ENCODE measurements around the gene HORMAD1. TPM values are rescaled to one million over a fixed set of nuclear protein-coding genes. Genes with fewer than 3 reads are reported as not detected.
"Not testable (repeated sequence)": the region's sequence is repeated elsewhere in the genome, so short reads cannot be mapped to it uniquely, and the experiment has no call there.

The HORMAD1 gene
- total RNA-seq, 1 donor from 2014 or later: not detected

DNA sequence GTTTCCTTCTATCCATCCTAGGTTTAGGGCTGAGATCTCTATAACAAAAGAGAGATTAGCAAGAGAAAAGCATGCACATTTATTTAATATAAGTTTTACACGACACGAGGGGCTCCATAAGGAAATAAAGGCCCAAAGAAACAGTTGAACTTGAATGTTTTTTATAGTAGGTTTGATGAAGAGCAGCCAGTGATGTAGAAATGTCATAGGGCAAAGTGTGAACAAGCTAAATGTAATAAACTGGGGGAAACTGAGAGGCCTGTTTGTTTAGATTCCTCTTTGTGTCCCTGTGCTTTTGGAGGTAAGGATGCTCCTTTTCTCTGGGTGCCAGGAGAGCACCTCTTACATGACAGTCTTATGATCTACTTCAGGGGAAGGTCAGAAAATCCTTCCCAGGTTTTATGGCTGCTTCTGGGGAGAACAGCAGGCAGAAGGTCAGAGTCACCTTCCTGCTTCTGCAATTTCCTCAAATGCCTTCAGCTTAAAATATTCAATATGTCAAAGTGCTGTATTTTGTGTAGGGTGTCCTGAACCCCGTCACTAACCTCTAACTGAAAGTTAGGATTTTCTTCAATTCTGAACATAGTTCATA lies 9.5 kb upstream of the HORMAD1 start:
- DNase-seq (ENCODE audit: low read depth): no peak
- no peak overlapping the region for H3K4me3 ChIP-seq (ENCODE audit: low read depth, low read length)
- TF ChIP-seq, protein P1, sequence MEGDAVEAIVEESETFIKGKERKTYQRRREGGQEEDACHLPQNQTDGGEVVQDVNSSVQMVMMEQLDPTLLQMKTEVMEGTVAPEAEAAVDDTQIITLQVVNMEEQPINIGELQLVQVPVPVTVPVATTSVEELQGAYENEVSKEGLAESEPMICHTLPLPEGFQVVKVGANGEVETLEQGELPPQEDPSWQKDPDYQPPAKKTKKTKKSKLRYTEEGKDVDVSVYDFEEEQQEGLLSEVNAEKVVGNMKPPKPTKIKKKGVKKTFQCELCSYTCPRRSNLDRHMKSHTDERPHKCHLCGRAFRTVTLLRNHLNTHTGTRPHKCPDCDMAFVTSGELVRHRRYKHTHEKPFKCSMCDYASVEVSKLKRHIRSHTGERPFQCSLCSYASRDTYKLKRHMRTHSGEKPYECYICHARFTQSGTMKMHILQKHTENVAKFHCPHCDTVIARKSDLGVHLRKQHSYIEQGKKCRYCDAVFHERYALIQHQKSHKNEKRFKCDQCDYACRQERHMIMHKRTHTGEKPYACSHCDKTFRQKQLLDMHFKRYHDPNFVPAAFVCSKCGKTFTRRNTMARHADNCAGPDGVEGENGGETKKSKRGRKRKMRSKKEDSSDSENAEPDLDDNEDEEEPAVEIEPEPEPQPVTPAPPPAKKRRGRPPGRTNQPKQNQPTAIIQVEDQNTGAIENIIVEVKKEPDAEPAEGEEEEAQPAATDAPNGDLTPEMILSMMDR (conservative IDR thresholded peaks at IDR 0.05; ENCODE audit: low read depth, low read length): no peak

DNA sequence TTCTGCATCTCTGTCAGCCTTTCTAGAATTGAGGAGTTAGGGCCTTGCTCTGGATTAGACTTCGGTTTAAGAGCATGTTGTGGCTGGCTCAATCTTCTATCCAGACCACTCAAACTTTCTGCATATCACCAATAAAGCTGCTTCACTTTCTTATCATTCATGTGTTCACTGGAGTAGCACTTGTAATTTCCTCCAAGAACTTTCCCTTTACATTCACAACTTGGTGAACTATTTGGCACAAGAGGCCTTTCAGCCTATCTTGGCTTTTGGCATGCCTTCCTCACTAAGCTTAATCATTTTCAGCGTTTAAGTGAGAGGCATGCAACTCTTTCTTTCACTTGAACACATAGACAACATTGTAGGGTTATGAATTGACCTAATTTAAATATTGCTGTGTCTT lies 3.6 kb upstream of the HORMAD1 start:
- DNase-seq (ENCODE audit: low read depth): no peak
- TF ChIP-seq, protein P1 (conservative IDR thresholded peaks at IDR 0.05; ENCODE audit: low read depth, low read length): no peak
- H3K4me3 ChIP-seq (ENCODE audit: low read depth, low read length): no peak overlapping the region

GRCh38 chr1:150720098-150720497 lies 597 bp downstream of the HORMAD1 start:
- H3K4me3 ChIP-seq (ENCODE audit: low read depth, low read length): no peak overlapping the region
- no peak for DNase-seq (ENCODE audit: low read depth)
- TF ChIP-seq, protein P1 (conservative IDR thresholded peaks at IDR 0.05; ENCODE audit: low read depth, low read length): no peak

DNA sequence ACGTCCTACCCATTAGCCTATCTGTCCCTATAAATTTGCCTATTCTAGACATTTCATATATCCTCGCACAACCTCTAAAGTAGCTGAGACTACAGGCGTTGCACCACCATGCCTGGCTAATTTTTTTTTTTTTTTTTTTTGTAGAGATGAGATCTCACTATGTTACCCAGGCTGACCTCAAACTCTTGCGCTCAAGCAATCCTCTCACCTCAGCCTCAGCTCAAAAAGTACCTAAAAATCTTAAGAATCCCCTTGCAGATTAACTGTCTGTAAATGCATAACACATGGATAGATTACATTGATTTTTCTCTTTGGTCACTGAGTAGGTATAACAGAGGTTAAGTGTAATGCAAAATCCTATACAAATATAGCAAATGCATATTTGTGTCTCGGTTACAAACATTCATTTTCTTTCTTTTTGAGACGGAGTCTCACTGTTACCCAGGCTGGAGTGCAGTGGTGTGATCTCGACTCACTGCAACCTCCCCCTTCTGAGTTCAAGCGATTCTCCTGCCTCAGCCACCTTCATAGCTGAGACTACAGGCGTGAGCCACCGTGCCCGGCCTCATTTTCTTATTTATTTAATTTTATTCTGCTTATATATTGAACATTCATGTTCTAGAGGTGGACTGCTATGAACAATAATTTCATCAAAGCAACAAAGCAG lies 2.3 kb downstream of the HORMAD1 start:
- TF ChIP-seq, protein P1 (conservative IDR thresholded peaks at IDR 0.05; ENCODE audit: low read depth, low read length): no peak
- H3K4me3 ChIP-seq (ENCODE audit: low read depth, low read length): no peak overlapping the region
- no peak for DNase-seq (ENCODE audit: low read depth)

- H3K4me3 ChIP-seq (ENCODE audit: low read depth, low read length); DNase-seq (ENCODE audit: low read depth): not testable (repeated sequence)
These were observed 11.7 kb downstream of the HORMAD1 start for GRCh38 chr1:150709031-150709430.

DNA sequence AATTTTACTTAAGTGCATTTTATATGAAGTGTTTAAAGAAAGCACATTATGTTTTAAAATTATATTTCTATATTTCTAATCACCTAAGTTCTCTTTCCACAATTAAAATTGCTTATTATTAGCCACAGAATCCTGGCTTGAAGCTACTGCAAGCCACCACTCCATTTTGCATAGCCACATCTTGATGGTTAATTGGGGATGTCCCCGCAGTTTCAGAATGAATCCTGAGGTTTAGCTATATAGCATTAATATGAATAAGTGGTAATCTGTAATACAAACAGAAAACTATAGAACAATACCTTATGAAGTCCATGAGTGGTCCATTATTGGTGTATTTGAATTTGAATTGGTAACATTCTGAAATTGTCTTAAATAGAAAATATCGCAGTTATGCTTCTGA lies 12.1 kb downstream of the HORMAD1 start:
- no peak overlapping the region for H3K4me3 ChIP-seq (ENCODE audit: low read depth, low read length)
- no peak for DNase-seq (ENCODE audit: low read depth)
- TF ChIP-seq, protein P1 (conservative IDR thresholded peaks at IDR 0.05; ENCODE audit: low read depth, low read length): no peak

DNA sequence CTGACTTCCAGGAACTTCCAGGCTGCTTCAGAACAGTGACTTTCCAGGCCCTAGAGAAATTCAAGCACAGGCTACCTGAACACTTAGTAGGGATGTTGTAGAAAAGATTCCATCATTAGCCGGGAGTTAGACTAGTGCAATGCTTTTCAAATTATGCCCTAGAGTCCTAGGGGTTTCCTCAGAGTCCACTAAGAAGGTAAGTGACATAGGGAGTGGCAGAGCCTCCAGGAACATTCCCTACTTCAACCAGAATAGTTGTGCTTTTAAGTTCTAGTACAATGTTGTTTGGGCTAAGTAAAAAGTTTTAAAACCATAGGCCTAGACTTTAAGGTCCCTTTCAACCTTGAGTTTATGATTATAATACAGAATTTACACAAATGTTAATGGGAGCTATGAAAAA lies 14.6 kb downstream of the HORMAD1 start:
- no peak overlapping the region for H3K4me3 ChIP-seq (ENCODE audit: low read depth, low read length)
- TF ChIP-seq, protein P1 (conservative IDR thresholded peaks at IDR 0.05; ENCODE audit: low read depth, low read length): no peak
- DNase-seq (ENCODE audit: low read depth): no peak
